H9 (cell line): ENCODE data around the gene SFXN5. TPM values are rescaled to one million over a fixed set of nuclear protein-coding genes. Genes with fewer than 3 reads are reported as not detected.

Experiments used
- DNase-seq: peaks from one replicate; pipeline ENCODE4 v3.0.0-alpha.2; 2017
- H2AFZ ChIP-seq: one replicate; pipeline ENCODE4 v1.6.1; 2013; ENCODE audit warnings: mild to moderate bottlenecking, low read length, control low read depth, moderate library complexity
- H2AK5ac ChIP-seq: 2 replicates; pipeline ENCODE4 v1.6.1; 2013; ENCODE audit warnings: low read length, control low read depth, mixed read lengths; ENCODE audit not compliant: insufficient read length
- H2BK120ac ChIP-seq: one replicate; pipeline ENCODE4 v1.6.1; 2013; ENCODE audit warnings: low read depth, mild to moderate bottlenecking, low read length, control low read depth, inconsistent platforms; ENCODE audit not compliant: poor library complexity, severe bottlenecking
- H2BK12ac ChIP-seq: 2 replicates; pipeline ENCODE4 v1.6.1; 2013; ENCODE audit warnings: low read length, control low read depth, mixed read lengths, low read depth; ENCODE audit not compliant: insufficient read length
- H2BK15ac ChIP-seq: 2 replicates; pipeline ENCODE4 v1.6.1; 2013; ENCODE audit warnings: low read depth, low read length, control low read depth
- H2BK20ac ChIP-seq: one replicate; pipeline ENCODE4 v1.6.1; 2013; ENCODE audit warnings: low read depth, mild to moderate bottlenecking, low read length, control low read depth, inconsistent platforms; ENCODE audit not compliant: poor library complexity, severe bottlenecking
- H2BK5ac ChIP-seq: 2 replicates; pipeline ENCODE4 v1.6.1; 2013; ENCODE audit warnings: low read length, control low read depth, mixed read lengths; ENCODE audit not compliant: insufficient read length
- H3K14ac ChIP-seq: 2 replicates; pipeline ENCODE4 v1.6.1; 2013; ENCODE audit warnings: low read length, control low read depth; ENCODE audit not compliant: insufficient read depth
- H3K18ac ChIP-seq: 2 replicates; pipeline ENCODE4 v1.6.1; 2013; ENCODE audit warnings: low read depth, mild to moderate bottlenecking, mixed read lengths, low read length, control low read depth; ENCODE audit not compliant: insufficient read length
- H3K23ac ChIP-seq: 2 replicates; pipeline ENCODE4 v1.6.1; 2013; ENCODE audit warnings: low read length, control low read depth, mixed read lengths, low read depth; ENCODE audit not compliant: insufficient read length
- H3K23me2 ChIP-seq: 2 replicates; pipeline ENCODE4 v1.6.1; 2013; ENCODE audit warnings: low read depth, mild to moderate bottlenecking, mixed read lengths, low read length, control low read depth; ENCODE audit not compliant: insufficient read length, poor library complexity, severe bottlenecking
- H3K27ac ChIP-seq: 2 replicates; pipeline ENCODE4 v1.5.1; 2013; ENCODE audit warnings: low read length, control low read depth, mixed read lengths, low read depth; ENCODE audit not compliant: insufficient read length
- H3K27me3 ChIP-seq: 2 replicates; pipeline ENCODE4 v1.6.1; 2013; ENCODE audit warnings: low read length, control low read depth, inconsistent platforms; ENCODE audit not compliant: insufficient read depth
- H3K4ac ChIP-seq: 2 replicates; pipeline ENCODE4 v1.6.1; 2013; ENCODE audit warnings: low read depth, mild to moderate bottlenecking, control low read depth, inconsistent platforms, low read length, moderate library complexity
- H3K4me1 ChIP-seq: 2 replicates; pipeline ENCODE4 v1.6.1; 2013; ENCODE audit warnings: low read length, control low read depth, inconsistent platforms; ENCODE audit not compliant: insufficient read depth
- H3K4me2 ChIP-seq: 2 replicates; pipeline ENCODE4 v1.6.1; 2013; ENCODE audit warnings: low read length, control low read depth, mixed read lengths; ENCODE audit not compliant: insufficient read length, insufficient read depth
- H3K56ac ChIP-seq: 2 replicates; pipeline ENCODE4 v1.6.1; 2013; ENCODE audit warnings: low read depth, mild to moderate bottlenecking, mixed read lengths, low read length, control low read depth; ENCODE audit not compliant: insufficient read length
- H3K79me1 ChIP-seq: 2 replicates; pipeline ENCODE4 v1.6.1; 2013; ENCODE audit warnings: low read depth, mild to moderate bottlenecking, moderate library complexity, low read length, control low read depth, inconsistent platforms; ENCODE audit not compliant: insufficient read depth, poor library complexity, severe bottlenecking
- H3K79me2 ChIP-seq: 2 replicates; pipeline ENCODE4 v1.6.1; 2013; ENCODE audit warnings: low read length, control low read depth, inconsistent platforms; ENCODE audit not compliant: insufficient read depth
- H3K9ac ChIP-seq: 2 replicates; pipeline ENCODE4 v1.6.1; 2013; ENCODE audit warnings: low read length, control low read depth, mixed read lengths; ENCODE audit not compliant: insufficient read length; ENCODE audit errors: extremely low read depth
- H3K9me3 ChIP-seq: one replicate; pipeline ENCODE4 v1.6.1; 2013; ENCODE audit warnings: low read depth, low read length, inconsistent platforms; ENCODE audit not compliant: control insufficient read depth
- H3T11ph ChIP-seq: one replicate; pipeline ENCODE4 v1.6.1; 2013; ENCODE audit warnings: mild to moderate bottlenecking, low read length, control low read depth, inconsistent platforms
- H4K20me1 ChIP-seq: one replicate; pipeline ENCODE4 v1.6.1; 2013; ENCODE audit not compliant: control insufficient read depth, insufficient read length, insufficient read depth
- H4K5ac ChIP-seq: 2 replicates; pipeline ENCODE4 v1.6.1; 2013; ENCODE audit warnings: low read depth, mild to moderate bottlenecking, mixed read lengths, low read length, control low read depth; ENCODE audit not compliant: insufficient read length
- H4K8ac ChIP-seq: replicated peaks from 2 replicates; pipeline ENCODE4 v1.6.1; 2013; ENCODE audit warnings: low read length, control low read depth, mixed read lengths, low read depth; ENCODE audit not compliant: insufficient read length
- H4K91ac ChIP-seq: 2 replicates; pipeline ENCODE4 v1.6.1; 2013; ENCODE audit warnings: low read depth, mild to moderate bottlenecking, moderate library complexity, mixed read lengths, low read length, control low read depth; ENCODE audit not compliant: insufficient read length
- H3K27ac Mint-ChIP-seq, 3 experiments: 2 replicates in 2 of 3; 3 replicates in 1 of 3; pipeline ENCODE4 v1.8.0; 2020 to 2021; ENCODE audit warnings: mixed read lengths in 3 of 3, mild to moderate bottlenecking in 1 of 3, moderate library complexity in 1 of 3
- H3K27me3 Mint-ChIP-seq: 2 replicates; pipeline ENCODE4 v1.8.0; 2021; ENCODE audit warnings: low read depth, mild to moderate bottlenecking, moderate library complexity, mixed read lengths
- H3K36me3 Mint-ChIP-seq, 3 experiments: 2 replicates in 2 of 3; 3 replicates in 1 of 3; pipeline ENCODE4 v1.8.0; 2020 to 2021; ENCODE audit warnings: low read depth in 3 of 3, mixed read lengths in 3 of 3; ENCODE audit not compliant: insufficient read depth in 1 of 3
- H3K4me1 Mint-ChIP-seq, 2 experiments: 2 replicates each; pipeline ENCODE4 v1.8.0; 2020; ENCODE audit warnings: mixed read lengths in 2 of 2
- H3K4me3 Mint-ChIP-seq, 2 experiments: 2 replicates in 1 of 2; 3 replicates in 1 of 2; pipeline ENCODE4 v1.8.0; 2020 to 2021; ENCODE audit warnings: mild to moderate bottlenecking in 2 of 2, mixed read lengths in 2 of 2, moderate library complexity in 1 of 2
- H3K9me3 Mint-ChIP-seq, 2 experiments: 2 replicates in 1 of 2; 3 replicates in 1 of 2; pipeline ENCODE4 v1.8.0; 2020; ENCODE audit warnings: mild to moderate bottlenecking in 2 of 2, mixed read lengths in 2 of 2, moderate library complexity in 1 of 2
- CTCF ChIP-seq: fragments of 200-600 bp; sonication (generic); conservative IDR thresholded peaks from 3 replicates; pipeline ENCODE4 v1.8.0; 2021; ENCODE audit warnings: antibody characterized with exemption, mild to moderate bottlenecking
- WGBS: extraction: QIAGEN DNeasy Blood & Tissue Kit; methylation state at CpG from one replicate; pipeline ENCODE4 v1.1.7; 2013; ENCODE audit warnings: missing lambda C conversion rate, low lambda C conversion rate, mixed read lengths; ENCODE audit not compliant: insufficient read length; ENCODE audit errors: extremely low coverage; 5-methylcytosine and 5-hydroxymethylcytosine counted together
- total RNA-seq: library from RNA; stranded (reverse); gene quantifications from 2 replicates; pipeline ENCODE4 v1.2.1, GENCODE V29; 2021

SFXN5 gene
- total RNA-seq, 1 experiment from 2014 or later = 30.9 TPM

GRCh38 chr2:73063472-73063871, 8.0 kb downstream of the SFXN5 start:
- Histone ChIP-seq H2BK5ac (no peak overlapping the region), H3K9me3 (no peaks in the 10 kb centered on the region), H3K14ac (no peak overlapping the region), H3K79me1 (peaks cover 15% of the 10 kb centered on the region), H4K5ac (no peak overlapping the region), H3T11ph (no peak overlapping the region), H2AK5ac (no peak overlapping the region), H2BK120ac (no peak overlapping the region), H2AFZ (no peak overlapping the region), H4K20me1 (no peaks in the 10 kb centered on the region), H3K56ac (no peak overlapping the region), H4K91ac (no peak overlapping the region), H3K23me2 (no peaks in the 10 kb centered on the region), H3K27ac (no peak overlapping the region), H3K27me3 (no peaks in the 10 kb centered on the region), H2BK20ac (no peak overlapping the region), H4K8ac (no peak overlapping the region), H3K79me2 (peaks cover 7% of the 10 kb centered on the region; the same call in 1 of the 2 replicates), H3K23ac (no peak overlapping the region), H2BK15ac (no peak overlapping the region), H3K4ac (no peak overlapping the region), H3K18ac (no peak overlapping the region), H3K9ac (no peak overlapping the region), H3K4me1 (peaks cover 3% of the 10 kb centered on the region; the same call in 1 of the 2 replicates), H3K4me2 (no peak overlapping the region), H2BK12ac (no peak overlapping the region)
- no peaks in the 10 kb centered on the region for H3K27me3 Mint-ChIP-seq
- no peak for DNase-seq
- peak overlapping the region in 1 of 2 experiments; percentile 25; a peak in 1 of 5 replicates for H3K4me3 Mint-ChIP-seq
- no CpG with 5 or more reads among the region's 4 CpGs for WGBS
- H3K27ac Mint-ChIP-seq = peak overlapping the region; percentile 8 to 97 (median 88); a peak in 5 of 7 replicates
- no peaks in the 10 kb centered on the region for H3K9me3 Mint-ChIP-seq
- no peak for TF ChIP-seq CTCF
- H3K4me1 Mint-ChIP-seq = peaks cover 28 to 34% of the 10 kb centered on the region in 2 experiments
- H3K36me3 Mint-ChIP-seq = peaks cover 6 to 14% (median 10%) of the 10 kb centered on the region in 3 experiments; a peak in 5 of 7 replicates
